ENCODE measurements around the gene SNPH.

The SNPH gene

GRCh38 chr20:1307171-1307570, 41.1 kb downstream of the SNPH start:
- no peak for DNase-seq (ENCODE audit: low read depth)

DNA sequence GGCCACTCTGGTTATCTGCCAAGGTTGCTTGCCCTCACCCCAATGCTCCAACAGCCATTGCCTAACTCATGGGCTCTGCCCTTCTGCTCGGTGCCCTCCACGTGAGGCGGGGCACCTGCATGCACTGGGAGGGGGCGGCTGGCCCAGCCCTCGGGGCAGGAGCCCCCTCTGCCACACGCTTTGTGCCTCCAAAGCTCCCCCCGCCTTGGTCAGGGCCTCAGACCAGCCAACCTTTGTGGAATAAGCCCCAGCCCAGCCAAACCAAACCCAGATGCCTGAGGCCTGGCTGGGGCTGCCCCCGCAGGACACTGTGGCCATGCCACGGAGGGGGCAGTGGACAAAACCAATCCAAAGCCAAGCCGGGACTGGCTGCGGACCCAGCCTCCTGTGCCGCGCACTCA, 41.5 kb downstream of the SNPH start:
- no peak for DNase-seq (ENCODE audit: low read depth)

DNA sequence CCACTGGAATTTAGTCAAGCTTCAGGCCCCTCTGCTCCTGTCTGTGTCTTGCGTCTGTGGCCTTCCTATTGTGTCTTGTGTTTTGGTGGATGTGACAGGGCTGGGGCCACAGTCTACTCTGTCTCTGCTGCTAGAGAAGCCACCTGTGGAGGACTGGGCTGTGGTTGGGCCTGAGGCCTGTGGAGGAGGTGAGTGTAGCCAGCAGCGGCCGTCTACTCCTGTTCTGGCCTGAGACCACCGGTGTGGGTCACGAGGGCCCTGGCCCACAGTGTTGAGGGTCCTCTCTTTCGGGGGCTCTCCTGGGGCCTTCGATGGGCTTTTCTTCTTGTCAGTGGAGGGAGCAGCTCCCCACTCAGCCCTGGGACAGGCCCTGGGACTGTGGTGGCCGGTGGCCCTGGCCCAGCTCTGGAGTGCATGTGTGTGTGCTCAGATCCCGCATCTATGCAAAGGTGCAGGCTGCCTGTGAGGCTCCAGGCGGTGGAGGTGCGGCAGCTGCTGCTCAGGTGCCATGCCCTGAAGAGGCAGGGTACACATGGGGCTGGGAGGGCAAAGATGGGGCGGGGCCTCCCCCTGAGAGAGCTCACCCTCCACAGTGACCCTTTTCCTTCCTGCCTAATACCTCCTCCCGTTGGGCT, 42.1 kb downstream of the SNPH start:
- DNase-seq (ENCODE audit: low read depth) = no peak

DNA sequence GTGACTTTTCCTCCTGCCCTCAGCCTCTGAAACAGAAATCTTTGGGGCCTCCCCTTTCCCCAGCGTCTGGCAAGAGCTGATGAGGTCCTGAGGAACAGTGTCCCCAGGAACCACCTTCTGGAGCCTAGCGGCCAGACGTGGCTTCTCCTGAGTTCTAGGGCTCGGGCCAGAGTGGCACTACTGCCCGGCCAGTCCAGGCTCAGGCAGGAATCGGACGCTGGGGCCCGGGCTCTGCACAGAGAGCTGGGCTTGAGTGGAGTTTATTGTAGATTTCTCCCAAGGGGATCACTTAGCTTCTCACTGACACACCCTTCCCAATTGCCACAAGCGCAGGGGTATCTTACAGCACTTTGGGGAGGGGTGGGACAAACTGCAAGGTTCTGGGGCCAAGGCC, 42.6 kb downstream of the SNPH start:
- no peak for DNase-seq (ENCODE audit: low read depth)

GRCh38 chr20:1309439-1309847, 43.3 kb downstream of the SNPH start:
- DNase-seq (ENCODE audit: low read depth) = no peak

GRCh38 chr20:1310071-1310470, 44.0 kb downstream of the SNPH start:
- DNase-seq (ENCODE audit: low read depth) = no peak

GRCh38 chr20:1310506-1311190, 44.6 kb downstream of the SNPH start:
- no peak for DNase-seq (ENCODE audit: low read depth)

DNA sequence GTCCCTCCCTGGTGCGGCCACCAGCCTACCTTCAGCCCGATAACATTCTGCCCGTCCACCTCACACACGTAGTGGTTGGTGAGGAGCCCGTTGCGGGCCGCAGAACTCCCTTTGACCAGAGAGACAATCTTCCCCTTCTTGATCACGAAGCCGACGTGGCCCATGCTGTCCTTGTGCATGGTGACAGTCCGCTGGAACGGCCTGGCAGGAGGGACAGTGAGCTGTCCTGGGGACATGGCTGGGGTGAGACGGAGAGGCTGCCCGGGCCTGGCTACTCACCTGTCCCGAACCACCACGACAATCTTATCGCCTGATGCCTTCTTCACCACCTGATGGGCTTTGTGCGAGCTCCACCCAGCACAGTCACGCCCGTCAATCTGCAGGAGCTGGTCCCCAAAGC, 46.2 kb downstream of the SNPH start:
- no peak for DNase-seq (ENCODE audit: low read depth)

GRCh38 chr20:1312904-1313235, 46.8 kb downstream of the SNPH start:
- no peak for DNase-seq (ENCODE audit: low read depth)

DNA sequence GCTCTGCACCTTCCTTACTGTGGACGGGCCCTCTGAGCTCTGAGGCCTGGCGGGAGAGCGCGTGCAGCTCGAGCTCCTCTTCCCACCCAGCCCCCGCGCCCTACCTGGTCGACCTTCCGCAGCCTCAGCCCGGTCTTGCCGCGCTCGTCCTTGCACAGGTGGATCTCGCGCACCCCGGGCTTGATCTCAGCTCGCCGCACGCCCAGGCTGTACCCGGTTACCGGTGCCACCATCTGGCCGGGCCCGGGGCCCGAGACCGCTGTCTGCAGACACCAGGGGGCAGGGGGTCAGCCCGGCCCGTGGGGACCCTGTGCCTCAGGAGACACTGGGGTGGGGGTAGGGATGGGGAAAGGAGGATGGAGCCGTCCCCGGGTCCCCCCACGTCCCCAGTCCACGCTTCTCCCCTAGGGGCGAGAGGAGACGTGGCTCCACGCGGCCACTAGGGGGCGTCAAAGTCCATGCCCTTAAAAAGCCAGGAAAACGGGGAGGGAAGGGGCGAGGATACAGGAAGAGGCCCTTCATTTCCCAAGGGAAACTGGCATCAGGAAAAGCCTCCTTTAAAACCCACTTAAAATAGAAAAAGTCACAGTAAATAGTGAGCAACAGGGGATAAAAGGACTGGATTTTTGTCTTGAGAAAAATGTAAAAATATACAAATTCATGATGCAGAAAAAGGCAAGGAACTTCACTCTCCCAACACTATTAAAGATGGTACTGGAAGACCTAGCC, 47.3 kb downstream of the SNPH start:
- DNase-seq (ENCODE audit: low read depth) = peak; percentile 51

GRCh38 chr20:1315804-1316203, 49.7 kb downstream of the SNPH start:
- no peak for DNase-seq (ENCODE audit: low read depth)

GRCh38 chr20:1317545-1318255, 51.6 kb downstream of the SNPH start:
- DNase-seq (ENCODE audit: low read depth) = no peak

- DNase-seq (ENCODE audit: low read depth) = no peak
These were observed 53.0 kb downstream of the SNPH start for GRCh38 chr20:1319051-1319450.

DNA sequence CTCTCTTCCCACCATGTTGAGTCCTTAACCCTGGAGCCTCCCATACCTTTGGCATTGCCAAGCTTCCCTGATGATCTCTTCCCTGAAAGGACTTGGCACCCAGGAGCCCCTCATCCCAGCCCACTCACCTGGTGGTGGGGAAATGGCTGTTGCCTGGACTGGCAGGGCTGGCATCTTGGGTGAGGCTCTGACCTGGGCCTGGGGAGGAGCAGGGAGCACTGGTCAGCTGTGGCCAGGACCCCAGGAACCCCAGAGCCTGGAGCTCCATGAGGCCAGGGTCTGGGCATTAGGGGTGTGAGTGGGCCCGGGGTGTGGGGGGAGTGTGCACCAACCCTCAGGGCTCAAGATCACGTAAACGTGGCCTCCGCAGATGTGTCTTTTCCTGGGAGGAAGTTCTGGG, 53.4 kb downstream of the SNPH start:
- DNase-seq (ENCODE audit: low read depth) = no peak

DNA sequence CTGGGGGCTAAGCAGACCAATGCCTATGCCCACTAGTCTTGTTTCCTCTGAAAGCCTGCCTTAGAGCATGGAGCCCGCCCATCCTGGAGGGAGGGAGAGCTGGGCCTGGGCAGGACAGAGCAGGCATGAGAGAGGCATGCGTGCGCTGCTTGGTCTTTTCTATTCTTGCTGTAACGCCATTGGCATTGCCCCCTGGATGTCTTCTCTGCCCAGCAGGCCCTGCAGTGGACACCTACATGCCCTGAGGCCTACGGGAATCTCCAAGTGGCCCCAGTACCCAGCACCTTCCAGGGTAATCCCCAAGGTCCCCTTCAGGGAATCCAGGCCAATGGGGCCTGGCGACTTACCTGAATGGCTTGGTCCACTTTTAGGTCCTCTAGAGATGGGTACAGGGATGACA, 53.9 kb downstream of the SNPH start:
- DNase-seq (ENCODE audit: low read depth) = no peak

GRCh38 chr20:1320902-1321653, 55.0 kb downstream of the SNPH start:
- DNase-seq (ENCODE audit: low read depth) = no peak

DNA sequence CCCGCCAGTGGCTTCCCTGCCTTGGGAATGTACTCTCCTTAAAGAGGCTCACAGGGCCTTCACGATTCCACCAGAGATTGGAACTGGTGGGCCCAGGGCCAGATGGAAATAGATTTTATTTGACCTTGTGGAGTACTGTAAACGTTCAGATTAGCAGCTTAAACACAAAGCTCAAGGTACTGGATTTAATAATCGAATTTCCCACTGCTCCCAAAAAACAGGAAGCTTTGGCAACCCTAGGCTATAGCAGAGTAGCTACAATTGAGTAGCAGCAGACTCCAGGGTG, 55.5 kb downstream of the SNPH start:
- DNase-seq (ENCODE audit: low read depth) = no peak

GRCh38 chr20:1322511-1323245, 56.6 kb downstream of the SNPH start:
- no peak for DNase-seq (ENCODE audit: low read depth)

- DNase-seq (ENCODE audit: low read depth) = no peak
These were observed 57.2 kb downstream of the SNPH start for GRCh38 chr20:1323256-1323655.

DNA sequence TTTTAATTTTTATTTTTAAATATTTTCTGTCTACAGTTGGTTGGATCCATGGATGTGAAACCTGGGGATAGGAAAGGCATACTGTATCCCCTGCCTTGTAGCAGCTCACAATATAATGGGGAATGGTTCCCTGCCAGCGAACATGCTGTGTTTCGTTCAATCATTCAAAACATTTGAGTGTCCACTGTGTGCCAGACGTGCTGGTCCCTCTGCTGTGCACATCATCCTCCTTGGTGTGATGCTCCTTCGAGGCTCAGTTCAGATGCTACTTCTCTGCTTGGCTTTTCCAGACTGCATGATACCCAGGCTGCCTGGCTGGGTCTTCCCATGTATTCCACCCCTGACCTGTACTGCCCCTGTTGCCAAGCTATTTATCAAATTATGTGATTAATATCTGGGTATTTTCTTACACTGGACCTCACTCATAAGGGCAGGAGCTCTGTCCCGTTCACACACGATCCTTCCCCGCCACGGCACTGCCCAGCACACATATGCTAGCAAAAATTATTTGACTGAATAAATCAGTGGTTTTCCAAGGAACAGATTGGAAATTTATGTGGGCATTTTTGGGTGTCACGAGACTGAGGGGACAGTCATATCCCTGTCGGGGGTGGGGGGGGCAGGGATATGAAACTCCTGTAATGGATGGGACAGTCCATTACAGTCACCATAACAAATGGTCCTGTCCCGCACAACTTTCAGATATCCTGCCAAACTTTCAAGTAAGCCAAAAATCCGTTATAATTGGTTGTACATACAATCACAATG, 57.9 kb downstream of the SNPH start:
- DNase-seq (ENCODE audit: low read depth) = no peak

DNA sequence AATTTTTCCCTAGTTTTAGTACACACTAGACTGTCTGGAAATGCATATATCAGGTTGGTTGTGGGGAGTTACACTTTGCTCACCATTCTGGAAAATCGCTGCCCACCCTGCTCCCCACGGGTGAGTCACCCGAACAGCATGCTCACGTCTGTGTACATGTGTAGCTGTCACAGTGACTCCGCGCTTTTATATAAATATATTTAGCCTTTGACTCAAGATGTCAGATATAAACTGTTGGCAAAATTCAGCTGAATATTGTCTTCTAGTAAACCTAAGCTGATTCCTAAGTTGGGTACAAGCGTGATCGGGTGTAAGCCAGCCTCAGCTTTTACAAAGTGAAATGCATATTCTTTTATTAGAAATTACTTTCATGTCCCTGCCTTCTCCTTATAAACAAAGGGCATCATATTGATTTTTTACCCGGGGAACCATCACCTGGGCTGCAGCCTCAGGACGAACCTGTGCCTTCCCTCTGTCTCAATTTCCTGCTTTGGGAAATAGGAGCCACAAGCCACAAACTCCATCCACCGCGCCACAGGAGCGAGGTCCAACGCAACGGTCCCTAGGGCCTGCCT, 58.6 kb downstream of the SNPH start:
- peak; percentile 23 for DNase-seq (ENCODE audit: low read depth)

All from activated gamma-delta T cell treated with anti-CD3 and anti-CD28 coated beads, Interleukin-2, amount 50 U/mL, for 16 hours (primary cell).